Neural progenitor cell (in vitro differentiated cells): ENCODE data around the gene GDPD3. TPM values are rescaled to one million over a fixed set of nuclear protein-coding genes. Genes with fewer than 3 reads are reported as not detected.

Source experiments
- DNase-seq: peaks from one replicate; pipeline ENCODE4 v3.0.0-alpha.2; 2016; ENCODE audit warnings: low spot score
- H2AFZ ChIP-seq: fragments of 200-600 bp; sonication (generic); replicated peaks from 2 replicates; pipeline ENCODE4 v1.6.1; 2016; ENCODE audit warnings: antibody characterized with exemption
- H3F3A ChIP-seq: fragments of 200-600 bp; sonication (generic); 2 replicates; pipeline ENCODE4 v1.6.1; 2016; ENCODE audit warnings: antibody characterized with exemption, low read depth
- H3K27ac ChIP-seq: fragments of 200-600 bp; sonication (generic); 2 replicates; pipeline ENCODE4 v1.5.1; 2016; ENCODE audit warnings: mild to moderate bottlenecking
- H3K27me3 ChIP-seq: fragments of 200-600 bp; sonication (generic); 2 replicates; pipeline ENCODE4 v1.6.1; 2016; ENCODE audit warnings: mild to moderate bottlenecking, moderate library complexity
- H3K36me3 ChIP-seq: fragments of 200-600 bp; sonication (generic); 2 replicates; pipeline ENCODE4 v1.5.1; 2016
- H3K4me1 ChIP-seq: fragments of 200-600 bp; sonication (generic); 2 replicates; pipeline ENCODE4 v1.6.1; 2016; ENCODE audit warnings: mixed run types
- H3K4me2 ChIP-seq: fragments of 200-600 bp; sonication (generic); 2 replicates; pipeline ENCODE4 v1.6.1; 2016
- H3K4me3 ChIP-seq: fragments of 200-600 bp; sonication (generic); 2 replicates; pipeline ENCODE4 v1.5.1; 2016
- H3K79me2 ChIP-seq: fragments of 200-600 bp; sonication (generic); 2 replicates; pipeline ENCODE4 v1.6.1; 2016; ENCODE audit warnings: low read depth
- H3K9ac ChIP-seq: fragments of 200-600 bp; sonication (generic); 2 replicates; pipeline ENCODE4 v1.6.1; 2016
- H3K9me3 ChIP-seq: fragments of 200-600 bp; sonication (generic); 2 replicates; pipeline ENCODE4 v1.5.1; 2016; ENCODE audit warnings: low read depth
- H4K20me1 ChIP-seq: fragments of 200-600 bp; sonication (generic); 2 replicates; pipeline ENCODE4 v1.6.1; 2016; ENCODE audit warnings: low read depth
- H3K27ac Mint-ChIP-seq: 3 replicates; pipeline ENCODE4 v1.8.0; 2021; ENCODE audit warnings: mixed read lengths
- H3K27me3 Mint-ChIP-seq: 2 replicates; pipeline ENCODE4 v1.8.0; 2022; ENCODE audit warnings: low read depth, mild to moderate bottlenecking, inconsistent platforms, moderate library complexity, mixed read lengths; ENCODE audit not compliant: insufficient read depth
- H3K36me3 Mint-ChIP-seq: 3 replicates; pipeline ENCODE4 v1.8.0; 2021; ENCODE audit warnings: mixed read lengths
- H3K4me1 Mint-ChIP-seq: 3 replicates; pipeline ENCODE4 v1.8.0; 2021; ENCODE audit warnings: mixed read lengths
- H3K4me3 Mint-ChIP-seq: 3 replicates; pipeline ENCODE4 v1.8.0; 2021; ENCODE audit warnings: mild to moderate bottlenecking, moderate library complexity, mixed read lengths
- H3K9me3 Mint-ChIP-seq: 3 replicates; pipeline ENCODE4 v1.8.0; 2020; ENCODE audit warnings: mixed read lengths
- CTCF ChIP-seq: fragments of 200-600 bp; sonication (generic); IDR thresholded peaks from 2 replicates; pipeline ENCODE4 v1.5.1; 2017; ENCODE audit warnings: antibody characterized with exemption, mild to moderate bottlenecking
- EZH2 ChIP-seq: fragments of 200-600 bp; sonication (generic); IDR thresholded peaks from 2 replicates; pipeline ENCODE4 v1.6.1; 2017; ENCODE audit warnings: antibody characterized with exemption, mild to moderate bottlenecking, moderate library complexity
- EZH2phosphoT487 ChIP-seq: fragments of 200-600 bp; sonication (generic); IDR thresholded peaks from 2 replicates; pipeline ENCODE4 v1.6.1; 2017; ENCODE audit warnings: antibody characterized with exemption
- total RNA-seq: library from RNA; depleted of rRNA; stranded (reverse); fragments of >200 nt; gene quantifications from 2 replicates; pipeline ENCODE4 v1.2.3, GENCODE V29; 2015; ENCODE audit warnings: low replicate concordance

GDPD3 gene
- total RNA-seq, 1 donor from 2014 or later, result 0.13 TPM

DNA sequence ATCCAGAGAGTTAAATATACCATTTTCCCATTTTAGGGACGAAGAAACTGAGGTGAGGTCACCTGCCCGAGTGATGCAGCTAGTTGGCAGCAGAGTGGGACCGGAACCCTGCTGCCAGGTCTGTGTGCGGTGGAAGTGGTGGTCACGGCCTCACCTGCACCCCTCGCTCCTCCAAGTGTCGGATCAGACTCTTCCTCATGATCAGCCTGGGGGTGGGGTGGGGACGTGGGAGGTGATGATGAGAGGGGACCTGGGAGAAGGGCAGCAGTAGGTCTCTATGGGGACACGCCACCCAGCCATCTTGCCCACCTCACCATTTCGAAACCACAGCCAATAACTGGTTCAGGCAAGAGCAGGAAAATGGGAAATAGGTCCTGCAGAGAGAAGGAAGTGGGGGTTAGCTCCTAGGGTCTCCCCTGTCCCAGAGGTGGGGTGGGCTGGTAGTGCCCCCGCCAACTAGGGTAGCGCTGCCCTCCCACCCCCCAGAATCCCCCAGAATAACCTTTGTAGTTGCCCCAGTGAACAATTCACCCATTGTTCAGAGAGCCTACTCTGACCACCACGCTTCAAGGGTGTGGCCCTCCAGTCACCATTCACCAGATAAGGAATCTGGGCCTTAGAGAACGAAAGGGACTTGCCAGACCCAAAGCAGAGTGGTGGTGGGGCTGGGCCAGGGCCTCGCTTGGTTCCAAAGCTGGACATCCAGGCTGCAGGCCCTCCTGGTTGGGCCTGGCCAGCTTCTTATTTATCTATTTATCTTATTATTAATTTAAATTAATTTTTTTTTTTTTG lies 5.1 kb downstream of the GDPD3 start:
- Histone ChIP-seq H3K27ac (no peak overlapping the region), H3K9me3 (no peaks in the 10 kb centered on the region), H3K4me2 (no peak overlapping the region), H3K27me3 (no peaks in the 10 kb centered on the region), H3F3A (peaks cover 37% of the 10 kb centered on the region), H4K20me1 (peaks cover 82% of the 10 kb centered on the region), H3K36me3 (peaks cover 6% of the 10 kb centered on the region), H3K4me1 (no peaks in the 10 kb centered on the region), H3K9ac (no peak overlapping the region), H3K4me3 (no peak overlapping the region), H2AFZ (no peak overlapping the region), H3K79me2 (peaks cover 35% of the 10 kb centered on the region)
- Mint-ChIP-seq H3K9me3 (no peaks in the 10 kb centered on the region), H3K27me3 (peaks cover 2% of the 10 kb centered on the region), H3K4me3 (no peak overlapping the region), H3K36me3 (peaks cover 16% of the 10 kb centered on the region), H3K27ac (no peak overlapping the region), H3K4me1 (peaks cover 5% of the 10 kb centered on the region)
- TF ChIP-seq EZH2phosphoT487 (no peak), EZH2 (no peak), CTCF (no peak)
- DNase-seq, result no peak

DNA sequence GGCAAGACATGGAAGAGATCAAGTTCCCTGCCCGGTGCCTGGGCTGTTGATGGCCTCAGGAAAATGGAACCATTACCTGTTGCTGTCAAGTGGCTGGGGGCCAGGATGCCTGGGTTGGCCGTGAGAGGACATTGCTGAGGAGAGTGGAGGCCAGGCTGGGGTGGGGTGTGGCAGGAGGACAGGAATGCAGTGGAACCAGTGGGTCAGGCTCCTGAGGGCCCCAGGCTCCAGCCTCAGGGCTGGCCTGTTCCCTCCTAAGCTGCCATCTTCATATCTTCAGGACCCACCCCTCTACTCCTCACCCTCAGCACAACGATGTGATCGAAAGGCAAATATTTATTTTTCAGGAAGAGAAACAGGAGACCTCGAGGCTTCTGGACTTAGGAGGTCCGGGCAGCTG lies 8.8 kb downstream of the GDPD3 start:
- peaks cover 72% of the 10 kb centered on the region for H3K79me2 ChIP-seq
- no peak overlapping the region for H3K27ac ChIP-seq
- Mint-ChIP-seq H3K27ac (no peak overlapping the region), H3K4me1 (no peaks in the 10 kb centered on the region), H3K27me3 (no peaks in the 10 kb centered on the region), H3K9me3 (no peaks in the 10 kb centered on the region), H3K36me3 (peaks cover 13% of the 10 kb centered on the region), H3K4me3 (peak overlapping the region; percentile 30)
- H3K27me3 ChIP-seq, result no peaks in the 10 kb centered on the region
- peaks cover 19% of the 10 kb centered on the region for H3K4me1 ChIP-seq
- no peak overlapping the region for H3K4me3 ChIP-seq
- no peak for DNase-seq
- no peak for TF ChIP-seq EZH2
- TF ChIP-seq EZH2phosphoT487, result no peak
- TF ChIP-seq CTCF, result no peak
- H3F3A ChIP-seq, result peaks cover 9% of the 10 kb centered on the region
- peaks cover 88% of the 10 kb centered on the region for H4K20me1 ChIP-seq
- H3K9ac ChIP-seq, result no peak overlapping the region
- no peaks in the 10 kb centered on the region for H3K9me3 ChIP-seq
- no peak overlapping the region for H2AFZ ChIP-seq
- H3K36me3 ChIP-seq, result peaks cover 16% of the 10 kb centered on the region
- H3K4me2 ChIP-seq, result no peak overlapping the region

GRCh38 chr16:30104090-30104489 lies 9.2 kb downstream of the GDPD3 start:
- H3K27ac ChIP-seq, result no peak overlapping the region
- H3K4me3 Mint-ChIP-seq, result peak overlapping the region; percentile 30
- no peak for DNase-seq
- H3K27ac Mint-ChIP-seq, result no peak overlapping the region
- peaks cover 13% of the 10 kb centered on the region for H3K36me3 Mint-ChIP-seq
- H3K27me3 ChIP-seq, result no peaks in the 10 kb centered on the region
- H3K4me3 ChIP-seq, result no peak overlapping the region
- H3K4me1 ChIP-seq, result peaks cover 22% of the 10 kb centered on the region
- H3K4me2 ChIP-seq, result no peak overlapping the region
- peaks cover 5% of the 10 kb centered on the region for H3F3A ChIP-seq
- no peaks in the 10 kb centered on the region for H3K27me3 Mint-ChIP-seq
- no peaks in the 10 kb centered on the region for H3K9me3 ChIP-seq
- no peaks in the 10 kb centered on the region for H3K9me3 Mint-ChIP-seq
- peaks cover 76% of the 10 kb centered on the region for H3K79me2 ChIP-seq
- peaks cover 92% of the 10 kb centered on the region for H4K20me1 ChIP-seq
- no peak overlapping the region for H2AFZ ChIP-seq
- peaks cover 16% of the 10 kb centered on the region for H3K36me3 ChIP-seq
- H3K9ac ChIP-seq, result no peak overlapping the region
- TF ChIP-seq EZH2phosphoT487 (no peak), EZH2 (no peak), CTCF (no peak)
- H3K4me1 Mint-ChIP-seq, result no peaks in the 10 kb centered on the region
